C4-2B (cell line): ENCODE measurements around the gene ADAM10.

ENCODE experiments used
- ZFX ChIP-seq: fragments of 450-650 bp; IDR thresholded peaks from 2 replicates; pipeline ENCODE4 v1.6.1; 2017
- TF ChIP-seq, protein P1 (sequence below): fragments of 450-650 bp; conservative IDR thresholded peaks from 2 replicates; pipeline ENCODE4 v1.5.1; 2017; ENCODE audit warnings: mild to moderate bottlenecking

DNA sequence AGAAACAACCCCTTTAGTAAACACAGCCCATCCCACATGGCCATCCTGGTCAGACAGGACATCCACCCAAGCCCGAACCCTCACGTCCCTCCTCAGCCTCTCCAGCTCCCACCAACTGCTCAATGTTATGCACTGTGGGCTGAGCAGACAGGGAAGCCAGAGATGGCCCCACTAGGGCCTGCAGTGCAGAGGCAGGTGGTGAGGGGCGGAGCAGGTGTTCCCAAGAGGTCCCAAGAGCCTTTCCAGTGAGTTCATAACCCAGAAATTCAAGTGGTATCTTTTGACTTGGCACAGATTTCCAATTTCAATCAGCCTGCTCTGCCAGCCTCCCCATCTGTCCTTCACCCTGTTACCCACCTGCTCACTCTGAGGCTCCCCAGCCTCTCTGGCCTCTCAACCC, 187.4 kb downstream of the ADAM10 start:
- TF ChIP-seq, protein P1, sequence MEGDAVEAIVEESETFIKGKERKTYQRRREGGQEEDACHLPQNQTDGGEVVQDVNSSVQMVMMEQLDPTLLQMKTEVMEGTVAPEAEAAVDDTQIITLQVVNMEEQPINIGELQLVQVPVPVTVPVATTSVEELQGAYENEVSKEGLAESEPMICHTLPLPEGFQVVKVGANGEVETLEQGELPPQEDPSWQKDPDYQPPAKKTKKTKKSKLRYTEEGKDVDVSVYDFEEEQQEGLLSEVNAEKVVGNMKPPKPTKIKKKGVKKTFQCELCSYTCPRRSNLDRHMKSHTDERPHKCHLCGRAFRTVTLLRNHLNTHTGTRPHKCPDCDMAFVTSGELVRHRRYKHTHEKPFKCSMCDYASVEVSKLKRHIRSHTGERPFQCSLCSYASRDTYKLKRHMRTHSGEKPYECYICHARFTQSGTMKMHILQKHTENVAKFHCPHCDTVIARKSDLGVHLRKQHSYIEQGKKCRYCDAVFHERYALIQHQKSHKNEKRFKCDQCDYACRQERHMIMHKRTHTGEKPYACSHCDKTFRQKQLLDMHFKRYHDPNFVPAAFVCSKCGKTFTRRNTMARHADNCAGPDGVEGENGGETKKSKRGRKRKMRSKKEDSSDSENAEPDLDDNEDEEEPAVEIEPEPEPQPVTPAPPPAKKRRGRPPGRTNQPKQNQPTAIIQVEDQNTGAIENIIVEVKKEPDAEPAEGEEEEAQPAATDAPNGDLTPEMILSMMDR: no peak
- TF ChIP-seq ZFX: no peak
